ENCODE measurements around the gene PCSK2.

PCSK2 gene

DNA sequence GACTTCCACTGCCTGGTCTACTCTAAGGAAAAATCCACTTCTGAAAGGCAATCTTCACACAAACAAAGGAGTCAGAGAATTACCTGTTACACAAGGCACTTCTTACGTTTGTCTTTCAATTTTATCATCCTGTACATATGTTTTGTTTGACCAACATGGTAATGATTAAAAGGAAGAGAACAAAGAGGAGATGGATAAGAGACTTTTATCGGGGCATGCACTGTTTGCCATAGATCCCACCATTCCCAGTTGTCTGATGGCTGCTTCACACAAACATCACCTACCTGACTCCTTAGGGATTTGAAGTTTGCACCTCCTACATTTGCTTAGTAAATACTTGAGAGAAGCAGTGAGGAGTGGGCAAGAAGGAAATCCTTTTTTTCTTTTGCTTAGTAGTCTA lies 217.3 kb downstream of the PCSK2 start:
- DNase-seq (ENCODE audit: insufficient read length, low spot score), result no peak
- no peak for FAIRE-seq
- TF ChIP-seq POLR2A (IDR thresholded peaks at IDR 0.05; ENCODE audit: low read depth, low read length), result no peak

- no peak for TF ChIP-seq POLR2A (IDR thresholded peaks at IDR 0.05; ENCODE audit: low read depth, low read length)
- FAIRE-seq, result no peak
- DNase-seq (ENCODE audit: insufficient read length, low spot score), result no peak
Observed at GRCh38 chr20:17445543-17445942, 218.7 kb downstream of the PCSK2 start.

- no peak for TF ChIP-seq POLR2A (IDR thresholded peaks at IDR 0.05; ENCODE audit: low read depth, low read length)
- no peak for DNase-seq (ENCODE audit: insufficient read length, low spot score)
- FAIRE-seq, result no peak
Observed at GRCh38 chr20:17446171-17446570, 219.3 kb downstream of the PCSK2 start.

DNA sequence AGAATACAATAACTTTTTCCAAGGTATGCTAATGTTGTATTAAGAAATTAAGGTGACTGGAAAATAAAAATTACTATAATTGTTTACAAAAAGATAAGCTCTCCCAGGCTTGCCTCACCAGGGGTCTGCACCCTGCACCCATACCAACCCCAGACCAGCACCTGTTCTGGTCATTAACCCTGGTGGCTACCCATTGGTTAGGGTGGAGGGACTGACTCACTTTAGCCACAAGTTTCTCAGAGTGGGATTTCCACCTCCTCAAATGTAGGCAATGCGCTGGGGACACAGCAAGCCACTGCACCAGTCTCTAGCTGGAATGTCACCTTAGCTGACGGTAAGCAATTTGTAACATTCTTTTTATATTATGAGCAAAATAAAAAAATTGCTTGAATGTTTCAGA lies 221.2 kb downstream of the PCSK2 start:
- no peak for TF ChIP-seq POLR2A (IDR thresholded peaks at IDR 0.05; ENCODE audit: low read depth, low read length)
- FAIRE-seq (no peak), DNase-seq (ENCODE audit: insufficient read length, low spot score) (no peak)

GRCh38 chr20:17449031-17449430 lies 222.2 kb downstream of the PCSK2 start:
- no peak for FAIRE-seq
- DNase-seq (ENCODE audit: insufficient read length, low spot score), result no peak
- TF ChIP-seq POLR2A (IDR thresholded peaks at IDR 0.05; ENCODE audit: low read depth, low read length), result no peak

- no peak for TF ChIP-seq POLR2A (IDR thresholded peaks at IDR 0.05; ENCODE audit: low read depth, low read length)
- no peak for DNase-seq (ENCODE audit: insufficient read length, low spot score)
- no peak for FAIRE-seq
Observed at GRCh38 chr20:17452441-17452840, 225.6 kb downstream of the PCSK2 start.

- TF ChIP-seq POLR2A (IDR thresholded peaks at IDR 0.05; ENCODE audit: low read depth, low read length), result no peak
- DNase-seq (ENCODE audit: insufficient read length, low spot score), result no peak
- no peak for FAIRE-seq
Observed at GRCh38 chr20:17453592-17453991, 226.8 kb downstream of the PCSK2 start.

- FAIRE-seq, result no peak
- no peak for TF ChIP-seq POLR2A (IDR thresholded peaks at IDR 0.05; ENCODE audit: low read depth, low read length)
- no peak for DNase-seq (ENCODE audit: insufficient read length, low spot score)
Observed at GRCh38 chr20:17456279-17456678, 229.4 kb downstream of the PCSK2 start.

DNA sequence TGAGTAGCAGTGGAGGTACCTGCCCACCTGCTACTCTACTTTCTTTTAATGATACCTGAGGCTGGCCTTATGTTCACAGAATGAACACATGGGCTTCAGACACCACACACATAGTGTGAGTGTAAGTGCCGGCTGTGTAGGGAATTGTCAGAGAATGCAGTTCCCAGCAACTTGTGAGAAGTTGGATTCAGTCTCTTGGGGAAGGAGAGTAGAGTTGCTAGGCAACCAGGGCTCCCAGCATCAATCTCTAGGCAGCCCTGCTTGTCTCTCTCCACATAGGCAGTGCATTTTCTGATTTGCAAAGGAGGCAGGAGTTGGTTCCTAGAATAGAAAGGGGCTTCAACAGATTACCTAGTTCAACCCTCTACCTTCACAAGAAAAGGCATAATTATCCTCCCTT lies 230.2 kb downstream of the PCSK2 start:
- DNase-seq (ENCODE audit: insufficient read length, low spot score) (no peak), FAIRE-seq (no peak)
- TF ChIP-seq POLR2A (IDR thresholded peaks at IDR 0.05; ENCODE audit: low read depth, low read length), result no peak

DNA sequence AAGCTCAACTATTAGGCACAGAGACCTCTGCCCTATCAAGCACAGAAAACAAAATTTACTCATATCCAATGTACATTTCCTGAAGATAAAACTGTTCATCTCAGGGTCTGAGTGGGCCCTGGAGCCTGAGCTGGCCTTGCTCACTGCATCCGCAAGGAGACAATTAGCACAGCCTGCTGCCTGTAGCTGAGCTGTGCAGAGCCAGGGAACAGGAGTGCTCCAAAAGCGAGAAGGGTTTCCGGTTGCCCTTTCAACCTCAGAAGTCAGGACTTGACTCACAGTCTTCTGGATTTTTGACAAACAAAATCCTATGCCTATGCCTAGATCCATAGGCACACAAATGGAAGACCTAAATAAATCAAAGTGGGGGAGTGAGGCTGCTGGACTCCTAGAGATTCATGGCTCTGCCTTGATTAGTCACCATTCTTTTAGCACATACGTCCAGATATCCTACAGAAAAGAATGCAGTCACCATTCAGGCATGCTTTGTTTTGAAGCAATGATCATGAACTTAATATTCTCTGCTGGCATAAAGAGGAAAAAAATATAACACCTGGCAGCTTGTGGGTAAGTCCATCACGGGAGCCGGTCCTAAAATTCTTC lies 230.8 kb downstream of the PCSK2 start:
- FAIRE-seq, result no peak
- no peak for TF ChIP-seq POLR2A (IDR thresholded peaks at IDR 0.05; ENCODE audit: low read depth, low read length)
- no peak for DNase-seq (ENCODE audit: insufficient read length, low spot score)

DNA sequence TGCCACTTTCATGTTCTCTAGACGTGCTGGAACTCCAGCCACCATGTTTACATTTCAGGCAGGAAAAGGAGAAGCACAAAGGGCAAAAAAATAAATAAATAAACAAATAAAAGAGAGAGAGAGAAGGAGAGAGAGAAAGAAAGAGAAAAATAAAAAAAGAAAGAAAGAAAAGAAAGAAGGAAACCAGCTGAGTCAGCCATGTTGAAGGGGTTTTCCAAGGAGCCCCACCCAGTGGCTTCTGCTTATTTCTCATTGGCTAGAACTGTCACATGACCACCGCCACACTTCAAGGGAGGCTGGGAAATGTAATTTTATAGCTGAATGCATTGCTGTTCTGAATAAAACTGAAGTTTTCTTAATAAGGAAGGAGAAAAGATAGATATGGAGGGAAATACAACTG lies 233.3 kb downstream of the PCSK2 start:
- TF ChIP-seq POLR2A (IDR thresholded peaks at IDR 0.05; ENCODE audit: low read depth, low read length), result no peak
- FAIRE-seq, result no peak
- peak; percentile 26 for DNase-seq (ENCODE audit: insufficient read length, low spot score)

DNA sequence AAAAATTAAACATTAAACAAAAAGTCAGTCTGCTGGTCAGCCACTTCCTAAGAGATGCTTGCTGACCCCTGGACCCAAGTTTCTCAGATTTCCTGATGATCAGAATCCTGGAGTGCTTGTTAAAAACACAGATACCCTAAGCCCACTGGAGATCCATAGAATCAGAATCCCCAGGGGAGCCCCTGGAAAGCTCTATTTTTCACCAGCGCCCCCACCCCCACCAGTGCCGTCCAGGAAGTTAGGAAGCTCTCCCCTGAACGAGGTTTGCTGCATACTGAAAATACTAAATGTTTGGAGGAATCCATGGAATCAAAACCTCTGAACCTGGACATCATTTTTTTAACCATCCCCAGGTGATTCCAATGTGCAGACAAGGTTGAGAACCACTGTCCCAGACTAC lies 235.1 kb downstream of the PCSK2 start:
- DNase-seq (ENCODE audit: insufficient read length, low spot score) (no peak), FAIRE-seq (no peak)
- no peak for TF ChIP-seq POLR2A (IDR thresholded peaks at IDR 0.05; ENCODE audit: low read depth, low read length)

- FAIRE-seq (no peak), DNase-seq (ENCODE audit: insufficient read length, low spot score) (no peak)
- no peak for TF ChIP-seq POLR2A (IDR thresholded peaks at IDR 0.05; ENCODE audit: low read depth, low read length)
Observed at GRCh38 chr20:17463711-17464110, 236.9 kb downstream of the PCSK2 start.

DNA sequence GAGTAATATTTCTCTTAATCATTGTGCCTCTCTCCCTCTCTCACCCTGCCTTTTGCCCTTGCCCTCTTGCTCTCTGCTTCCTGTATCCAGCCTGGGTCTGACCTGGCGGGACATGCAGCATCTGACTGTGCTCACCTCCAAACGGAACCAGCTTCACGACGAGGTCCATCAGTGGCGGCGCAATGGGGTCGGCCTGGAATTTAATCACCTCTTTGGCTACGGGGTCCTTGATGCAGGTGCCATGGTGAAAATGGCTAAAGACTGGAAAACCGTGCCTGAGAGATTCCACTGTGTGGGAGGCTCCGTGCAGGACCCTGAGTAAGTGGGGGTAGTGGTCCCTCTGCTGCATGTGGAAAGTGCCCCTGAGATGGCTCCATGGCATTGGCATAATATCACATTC lies 238.4 kb downstream of the PCSK2 start:
- no peak for FAIRE-seq
- no peak for DNase-seq (ENCODE audit: insufficient read length, low spot score)
- no peak for TF ChIP-seq POLR2A (IDR thresholded peaks at IDR 0.05; ENCODE audit: low read depth, low read length)

GRCh38 chr20:17466641-17467040 lies 239.8 kb downstream of the PCSK2 start:
- TF ChIP-seq POLR2A (IDR thresholded peaks at IDR 0.05; ENCODE audit: low read depth, low read length), result no peak
- FAIRE-seq, result no peak

DNA sequence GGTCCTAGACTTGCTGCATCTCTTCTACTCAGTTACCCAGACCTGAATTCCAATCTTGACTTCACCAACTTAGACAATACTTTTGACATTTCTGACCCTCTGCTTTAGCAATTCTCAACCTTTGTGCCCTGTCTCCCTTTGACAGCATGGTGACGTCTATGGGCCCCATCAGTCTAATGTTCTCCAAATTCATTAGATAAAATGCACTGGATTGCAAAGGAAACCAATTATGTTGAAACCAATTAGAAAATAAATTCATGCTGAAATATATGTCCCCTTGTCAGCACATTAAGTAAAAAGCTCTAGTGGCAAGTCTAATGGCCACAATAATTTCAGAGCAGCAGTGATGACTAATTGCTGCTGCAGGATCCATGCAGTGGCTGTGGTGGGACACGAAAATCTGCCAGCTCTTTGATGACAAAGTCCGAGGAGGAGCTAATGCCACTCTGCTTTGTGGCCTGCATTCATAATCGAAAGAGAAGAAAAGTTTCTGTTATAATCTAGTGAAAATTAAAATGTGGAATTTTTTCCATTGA lies 240.3 kb downstream of the PCSK2 start:
- DNase-seq (ENCODE audit: insufficient read length, low spot score), result no peak
- TF ChIP-seq POLR2A (IDR thresholded peaks at IDR 0.05; ENCODE audit: low read depth, low read length), result no peak

More at GRCh38 chr20:17466641-17467040, 239.8 kb downstream of the PCSK2 start:
- no peak for DNase-seq (ENCODE audit: insufficient read length, low spot score)

More for the DNA sequence above, 240.3 kb downstream of the PCSK2 start:
- no peak for FAIRE-seq
